HG03469 (cell line): ENCODE measurements around the gene GALNT1.

Experiments used
- ATAC-seq: cut with Tn5 transposase; IDR thresholded peaks from one replicate; pipeline ENCODE4 v1.9.1; 2021; ENCODE audit warnings: mild to moderate bottlenecking, moderate library complexity, moderate number of reproducible peaks; ENCODE audit not compliant: unreplicated experiment

Gene GALNT1

GRCh38 chr18:35711227-35711626 lies 129.7 kb downstream of the GALNT1 start:
- ATAC-seq, result no peak

- no peak for ATAC-seq
These were observed 132.0 kb downstream of the GALNT1 start for GRCh38 chr18:35713545-35713944.

- ATAC-seq, result no peak
These were observed 133.0 kb downstream of the GALNT1 start for GRCh38 chr18:35714539-35714938.

DNA sequence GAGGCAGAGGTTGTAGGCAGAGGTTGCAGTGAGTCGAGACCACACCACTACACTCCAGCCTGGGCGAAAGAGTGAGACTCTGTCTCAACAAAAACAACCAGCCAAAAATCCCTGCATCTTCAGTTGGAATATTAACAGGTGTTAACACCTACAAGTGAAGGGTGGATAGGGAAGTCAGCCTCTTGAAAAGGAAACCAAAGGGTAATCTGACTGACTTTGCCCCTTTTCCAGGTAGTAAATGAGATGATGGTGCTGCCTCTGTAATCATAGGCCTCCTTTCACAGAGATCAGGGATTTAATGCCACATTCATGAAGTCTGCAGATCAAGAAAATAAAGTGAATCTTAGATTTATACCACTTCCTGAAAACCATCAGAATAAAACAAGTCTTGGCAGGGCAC lies 133.6 kb downstream of the GALNT1 start:
- no peak for ATAC-seq

GRCh38 chr18:35716169-35716831 lies 134.8 kb downstream of the GALNT1 start:
- ATAC-seq, result no peak

DNA sequence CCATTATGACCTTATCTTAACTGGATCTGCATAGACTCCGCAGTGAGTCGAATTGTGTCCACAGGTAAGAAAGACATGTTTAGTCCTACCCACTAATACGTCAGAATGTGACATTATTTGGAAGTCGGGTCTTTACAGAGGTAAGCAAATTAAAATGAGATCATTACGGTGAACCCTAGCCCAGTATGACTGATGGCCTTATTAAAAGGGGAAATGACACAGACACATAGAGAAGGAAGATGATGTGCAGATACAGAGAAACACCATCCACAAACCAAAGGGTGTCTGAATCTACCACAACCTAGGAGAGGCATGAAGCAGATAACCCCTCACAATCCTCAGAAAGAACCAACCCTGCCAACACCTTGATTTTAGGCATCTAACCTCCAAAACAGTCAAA lies 135.6 kb downstream of the GALNT1 start:
- no peak for ATAC-seq

DNA sequence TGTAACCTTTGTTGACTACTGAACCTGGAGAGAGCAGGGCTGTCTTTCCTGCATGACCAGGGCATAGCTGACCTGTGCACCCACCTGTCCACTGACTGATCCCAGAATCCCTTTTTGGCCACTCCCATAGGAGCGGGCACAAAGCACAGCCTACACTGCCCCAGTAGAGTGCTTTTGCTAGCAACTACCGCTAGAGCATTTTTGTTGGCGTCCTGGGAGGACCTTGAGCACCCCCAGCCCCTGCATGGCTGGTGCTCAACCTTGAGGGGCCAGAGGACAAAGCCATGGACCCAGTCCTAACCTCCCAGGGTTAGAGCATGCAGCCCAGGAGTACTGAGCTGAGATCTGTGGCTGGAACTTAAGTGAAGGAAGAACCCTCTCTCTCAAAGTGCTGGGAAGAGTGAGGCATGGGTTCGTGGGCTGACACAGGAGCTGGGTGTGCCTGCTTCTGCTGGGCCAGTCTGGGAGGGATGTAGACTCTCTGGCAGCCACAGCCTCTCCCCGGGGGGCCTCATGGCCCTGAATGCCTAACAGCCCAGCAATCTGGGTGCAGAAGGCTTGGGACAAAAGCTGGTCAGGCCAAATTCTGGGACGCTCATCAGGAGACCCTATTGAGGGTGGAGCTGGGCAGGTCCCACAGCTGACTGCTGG lies 140.0 kb downstream of the GALNT1 start:
- no peak for ATAC-seq

DNA sequence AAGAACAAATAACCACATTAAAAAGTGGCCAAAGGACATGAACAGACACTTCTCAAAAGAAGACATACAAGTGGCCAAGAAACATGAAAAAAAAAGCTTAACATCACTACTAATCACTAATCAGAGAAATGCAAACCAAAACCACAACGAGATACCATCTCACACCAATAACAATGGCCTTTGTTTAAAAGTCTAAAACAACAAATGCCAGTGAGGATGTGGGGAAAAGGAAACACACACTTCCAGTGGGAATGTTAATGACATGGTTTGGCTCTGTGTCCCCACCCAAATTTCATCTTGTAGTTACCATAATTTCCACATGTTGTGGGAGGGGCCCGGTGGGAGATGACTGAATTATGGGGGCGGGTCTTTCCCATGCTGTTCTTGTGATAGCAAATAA lies 147.1 kb downstream of the GALNT1 start:
- ATAC-seq, result no peak

GRCh38 chr18:35729991-35730668 lies 148.6 kb downstream of the GALNT1 start:
- no peak for ATAC-seq

DNA sequence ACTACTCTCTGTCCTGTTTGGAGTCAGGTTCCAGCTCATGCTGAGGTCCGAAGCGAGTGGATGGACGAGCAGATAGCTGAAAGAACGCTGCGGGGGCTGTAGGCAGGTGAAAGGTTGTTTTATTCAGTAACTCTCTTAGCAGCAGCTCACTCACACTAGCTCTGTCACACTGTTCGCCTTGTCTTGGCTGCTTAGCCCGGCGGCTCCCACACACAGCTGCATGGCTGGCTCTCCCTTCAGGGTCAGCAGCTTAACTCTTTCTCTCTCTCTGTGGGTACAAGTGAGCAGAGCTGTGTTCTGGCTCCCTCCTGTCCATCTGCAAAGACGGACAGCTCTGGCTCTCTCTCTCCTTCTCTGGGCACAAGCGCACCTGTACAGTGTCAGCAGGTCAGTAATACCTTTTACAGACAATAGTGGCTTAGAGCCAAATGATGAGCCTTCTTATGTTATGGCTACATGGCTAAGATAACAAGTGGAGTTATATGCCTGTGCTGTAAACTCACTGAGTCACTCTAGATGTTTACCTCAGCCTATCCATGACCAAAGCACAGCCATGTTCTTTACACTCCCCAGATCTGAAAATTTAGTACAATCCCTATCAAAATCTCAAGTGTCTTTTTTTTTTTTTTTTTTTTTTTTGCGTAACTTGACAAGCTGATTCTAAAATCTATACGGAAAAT lies 149.3 kb downstream of the GALNT1 start:
- no peak for ATAC-seq

DNA sequence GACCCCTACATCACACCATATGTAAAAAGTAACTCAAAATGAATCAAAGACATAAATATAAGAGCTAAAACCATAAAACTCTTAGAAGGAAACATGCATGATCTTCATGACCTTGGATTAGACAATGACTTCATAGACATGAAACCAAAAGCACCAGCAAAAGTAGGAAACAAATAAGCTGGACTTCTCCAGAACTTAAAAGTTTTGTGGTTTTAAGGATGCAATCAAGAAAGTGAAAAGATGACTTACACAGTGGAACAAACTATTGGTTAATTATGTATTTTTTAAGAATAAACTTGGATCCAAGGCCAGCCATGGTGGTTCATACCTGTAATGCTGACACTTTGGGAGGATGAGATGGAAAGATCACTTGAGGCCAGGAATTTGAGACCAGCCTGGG lies 150.2 kb downstream of the GALNT1 start:
- no peak for ATAC-seq

- ATAC-seq, result no peak
These were observed 150.6 kb downstream of the GALNT1 start for GRCh38 chr18:35732162-35732561.

- no peak for ATAC-seq
These were observed 151.1 kb downstream of the GALNT1 start for GRCh38 chr18:35732636-35733035.

DNA sequence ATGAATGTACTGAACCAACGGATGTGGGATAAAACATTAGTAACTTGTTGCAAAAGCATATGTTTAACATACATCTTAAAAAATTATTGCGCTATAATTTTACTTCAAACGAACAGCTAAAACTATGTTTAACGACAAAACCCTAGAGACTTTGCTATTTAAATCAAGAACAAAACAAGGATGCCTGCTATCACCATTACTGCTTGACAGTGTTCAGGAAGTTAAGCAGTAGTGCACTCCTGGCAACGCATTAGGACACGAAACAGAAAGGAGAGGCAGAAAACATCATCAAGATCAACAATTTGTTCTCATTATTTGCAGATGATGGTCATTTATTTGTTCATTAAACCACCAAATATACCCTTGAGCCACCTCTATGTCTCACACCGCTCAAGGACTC lies 151.9 kb downstream of the GALNT1 start:
- no peak for ATAC-seq

GRCh38 chr18:35736696-35737095 lies 155.2 kb downstream of the GALNT1 start:
- no peak for ATAC-seq

DNA sequence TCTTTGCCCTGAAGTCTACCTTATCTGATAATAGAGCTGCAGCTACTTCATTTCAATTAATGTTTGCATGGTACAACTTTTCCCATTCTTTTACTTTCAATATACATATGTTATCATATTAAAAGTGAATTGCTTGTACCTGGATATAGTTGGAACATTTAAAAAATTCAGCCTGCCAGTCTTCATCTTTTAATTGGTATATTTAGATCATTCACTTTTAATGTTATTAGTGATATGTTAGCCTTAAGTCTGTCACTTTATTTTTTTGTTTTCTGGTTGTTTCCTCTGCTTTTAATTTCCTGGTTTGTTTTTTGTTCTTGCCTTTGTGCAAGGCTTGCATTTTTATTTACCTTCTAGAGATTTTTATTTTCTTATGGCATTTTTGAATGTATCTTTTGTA lies 158.2 kb downstream of the GALNT1 start:
- no peak for ATAC-seq

GRCh38 chr18:35740656-35741055 lies 159.1 kb downstream of the GALNT1 start:
- ATAC-seq, result no peak

DNA sequence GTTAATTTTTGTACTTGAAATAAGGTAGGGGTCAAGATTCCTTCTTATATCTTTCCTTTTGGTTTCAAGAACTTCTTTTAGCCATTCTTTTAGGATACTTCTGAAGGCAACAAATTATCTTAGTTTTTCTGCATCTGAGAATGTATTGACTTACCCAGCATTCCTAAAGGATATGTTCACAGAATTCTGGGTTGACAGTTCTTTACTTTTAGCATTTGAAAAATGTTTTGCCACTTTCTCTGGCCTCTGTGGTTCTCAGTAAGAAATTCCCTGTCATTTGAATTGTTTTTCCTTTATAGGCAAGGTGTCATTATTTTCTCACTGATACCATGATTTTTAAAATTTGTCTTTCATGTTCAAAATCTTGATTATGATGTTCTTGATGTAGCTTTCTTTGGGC lies 162.4 kb downstream of the GALNT1 start:
- no peak for ATAC-seq

DNA sequence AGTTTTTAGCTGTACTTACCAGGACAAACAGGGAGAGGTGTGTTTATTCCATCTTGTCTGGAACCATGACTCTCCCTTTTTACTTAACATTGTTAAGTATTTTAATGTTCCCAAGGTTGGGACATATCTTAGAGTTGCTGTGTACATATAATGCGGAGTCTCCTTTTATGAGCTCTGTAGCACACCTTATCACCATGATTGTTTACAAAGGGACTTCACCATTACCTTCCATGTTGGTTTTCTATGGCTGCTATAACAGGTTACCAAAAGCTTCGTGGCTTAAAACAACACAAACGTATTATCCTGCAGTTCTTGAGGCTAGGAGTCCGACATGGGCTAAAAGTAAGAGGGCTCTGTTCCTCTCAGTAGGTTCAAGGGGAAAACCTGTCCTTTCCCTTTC lies 164.3 kb downstream of the GALNT1 start:
- no peak for ATAC-seq

GRCh38 chr18:35746826-35747339 lies 165.3 kb downstream of the GALNT1 start:
- no peak for ATAC-seq

DNA sequence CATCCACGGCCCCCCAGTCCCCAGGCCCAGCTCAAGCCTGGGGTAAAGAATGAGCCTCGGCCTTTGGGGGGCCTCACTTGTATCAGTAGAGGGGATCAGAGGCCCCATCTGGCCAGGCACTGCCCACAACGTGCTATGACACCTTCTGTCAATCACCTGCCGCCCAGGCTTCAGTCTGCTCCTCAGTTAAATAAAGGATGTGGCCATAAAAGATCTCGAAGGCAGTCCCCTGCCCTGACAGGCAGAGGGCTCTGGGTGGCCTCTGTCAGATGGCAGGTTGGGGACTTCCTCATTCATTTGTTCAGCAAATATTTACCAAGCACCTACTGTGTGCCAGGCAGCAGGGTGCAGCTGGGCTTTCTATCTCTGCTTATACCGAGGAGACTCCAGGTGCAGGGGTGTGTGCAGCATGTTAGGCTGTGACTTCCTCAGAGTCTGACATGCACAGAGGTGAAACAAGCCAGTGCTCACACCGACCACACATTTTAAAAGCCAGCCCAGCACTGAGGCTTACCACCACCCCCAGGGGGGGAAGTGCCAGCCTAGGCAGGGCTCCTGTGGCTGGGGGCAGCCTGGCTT lies 166.4 kb downstream of the GALNT1 start:
- ATAC-seq, result no peak
